NCI-H526 (cell line): ENCODE data around the gene ZFP36.
A peak's percentile ranks its signal among the peaks of the same experiment; 100 is the strongest.

Source experiments
- DNase-seq, 2 experiments: peaks; one replicate each; lab custom pipeline; 2025; lab: John Stamatoyannopoulos, UW

ZFP36 gene

DNA sequence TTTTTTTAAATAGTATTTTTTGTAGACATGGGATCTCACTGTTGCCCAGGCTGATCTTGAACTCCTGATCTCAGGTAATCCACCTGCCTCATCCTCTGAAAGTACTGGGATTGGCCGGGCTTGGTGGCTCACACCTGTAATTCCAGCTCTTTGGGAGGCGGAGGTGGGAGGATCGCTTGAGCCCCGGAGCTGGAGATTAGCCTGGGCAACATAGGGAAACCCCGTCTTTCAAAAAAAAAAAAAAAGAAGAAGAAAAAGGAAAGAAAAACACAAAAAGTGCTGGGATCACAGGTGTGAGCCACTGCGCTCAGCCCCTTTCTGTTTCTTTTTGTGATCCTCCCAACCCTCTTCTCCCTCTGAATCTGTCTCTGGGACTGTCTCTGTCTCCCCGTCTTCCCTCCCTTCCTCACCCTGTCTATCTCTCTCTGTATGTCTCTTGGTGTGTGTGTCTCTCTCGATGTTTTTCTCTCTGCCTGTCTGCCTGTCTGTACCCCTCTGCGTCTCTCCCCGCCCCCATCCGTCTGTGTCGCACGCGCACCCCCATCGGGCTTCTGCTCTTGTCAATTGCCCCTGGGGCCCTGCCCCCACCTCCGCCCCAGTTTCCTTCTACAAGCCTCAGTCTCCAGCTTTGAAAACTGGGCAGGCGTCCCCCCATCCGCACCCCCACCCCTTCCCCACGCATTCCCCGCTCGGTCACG is 540 bp upstream of the ZFP36 start:
- no peak for DNase-seq

DNA sequence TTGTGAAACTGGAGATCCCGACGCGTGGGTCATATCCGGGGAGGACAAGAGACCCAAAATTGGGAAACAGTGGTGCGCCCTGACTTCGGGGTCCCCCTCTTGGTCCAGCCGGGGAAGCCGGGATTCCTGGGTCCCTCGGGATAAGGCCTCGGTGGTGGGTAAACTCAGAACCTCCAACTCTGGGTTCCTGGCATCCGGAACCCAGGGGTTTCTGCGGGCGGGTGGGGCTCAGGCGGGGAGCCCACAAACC is 688 bp downstream of the ZFP36 start:
- no peak for DNase-seq

DNA sequence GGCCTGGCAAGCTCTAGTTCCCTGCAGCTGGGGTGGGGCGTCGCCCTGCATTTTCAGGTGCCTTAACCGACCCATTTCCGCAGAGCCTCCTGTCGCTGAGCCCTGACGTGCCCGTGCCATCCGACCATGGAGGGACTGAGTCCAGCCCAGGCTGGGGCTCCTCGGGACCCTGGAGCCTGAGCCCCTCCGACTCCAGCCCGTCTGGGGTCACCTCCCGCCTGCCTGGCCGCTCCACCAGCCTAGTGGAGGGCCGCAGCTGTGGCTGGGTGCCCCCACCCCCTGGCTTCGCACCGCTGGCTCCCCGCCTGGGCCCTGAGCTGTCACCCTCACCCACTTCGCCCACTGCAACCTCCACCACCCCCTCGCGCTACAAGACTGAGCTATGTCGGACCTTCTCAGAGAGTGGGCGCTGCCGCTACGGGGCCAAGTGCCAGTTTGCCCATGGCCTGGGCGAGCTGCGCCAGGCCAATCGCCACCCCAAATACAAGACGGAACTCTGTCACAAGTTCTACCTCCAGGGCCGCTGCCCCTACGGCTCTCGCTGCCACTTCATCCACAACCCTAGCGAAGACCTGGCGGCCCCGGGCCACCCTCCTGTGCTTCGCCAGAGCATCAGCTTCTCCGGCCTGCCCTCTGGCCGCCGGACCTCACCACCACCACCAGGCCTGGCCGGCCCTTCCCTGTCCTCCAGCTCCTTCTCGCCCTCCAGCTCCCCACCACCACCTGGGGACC is 1.2 kb downstream of the ZFP36 start:
- DNase-seq, result peak in 1 of 2 experiments; percentile 53

DNA sequence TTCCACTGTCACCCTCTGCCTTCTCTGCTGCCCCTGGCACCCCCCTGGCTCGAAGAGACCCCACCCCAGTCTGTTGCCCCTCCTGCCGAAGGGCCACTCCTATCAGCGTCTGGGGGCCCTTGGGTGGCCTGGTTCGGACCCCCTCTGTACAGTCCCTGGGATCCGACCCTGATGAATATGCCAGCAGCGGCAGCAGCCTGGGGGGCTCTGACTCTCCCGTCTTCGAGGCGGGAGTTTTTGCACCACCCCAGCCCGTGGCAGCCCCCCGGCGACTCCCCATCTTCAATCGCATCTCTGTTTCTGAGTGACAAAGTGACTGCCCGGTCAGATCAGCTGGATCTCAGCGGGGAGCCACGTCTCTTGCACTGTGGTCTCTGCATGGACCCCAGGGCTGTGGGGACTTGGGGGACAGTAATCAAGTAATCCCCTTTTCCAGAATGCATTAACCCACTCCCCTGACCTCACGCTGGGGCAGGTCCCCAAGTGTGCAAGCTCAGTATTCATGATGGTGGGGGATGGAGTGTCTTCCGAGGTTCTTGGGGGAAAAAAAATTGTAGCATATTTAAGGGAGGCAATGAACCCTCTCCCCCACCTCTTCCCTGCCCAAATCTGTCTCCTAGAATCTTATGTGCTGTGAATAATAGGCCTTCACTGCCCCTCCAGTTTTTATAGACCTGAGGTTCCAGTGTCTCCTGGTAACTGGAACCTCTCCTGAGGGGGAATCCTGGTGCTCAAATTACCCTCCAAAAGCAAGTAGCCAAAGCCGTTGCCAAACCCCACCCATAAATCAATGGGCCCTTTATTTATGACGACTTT is 2.0 kb downstream of the ZFP36 start:
- peak; percentile 43 to 45 for DNase-seq

DNA sequence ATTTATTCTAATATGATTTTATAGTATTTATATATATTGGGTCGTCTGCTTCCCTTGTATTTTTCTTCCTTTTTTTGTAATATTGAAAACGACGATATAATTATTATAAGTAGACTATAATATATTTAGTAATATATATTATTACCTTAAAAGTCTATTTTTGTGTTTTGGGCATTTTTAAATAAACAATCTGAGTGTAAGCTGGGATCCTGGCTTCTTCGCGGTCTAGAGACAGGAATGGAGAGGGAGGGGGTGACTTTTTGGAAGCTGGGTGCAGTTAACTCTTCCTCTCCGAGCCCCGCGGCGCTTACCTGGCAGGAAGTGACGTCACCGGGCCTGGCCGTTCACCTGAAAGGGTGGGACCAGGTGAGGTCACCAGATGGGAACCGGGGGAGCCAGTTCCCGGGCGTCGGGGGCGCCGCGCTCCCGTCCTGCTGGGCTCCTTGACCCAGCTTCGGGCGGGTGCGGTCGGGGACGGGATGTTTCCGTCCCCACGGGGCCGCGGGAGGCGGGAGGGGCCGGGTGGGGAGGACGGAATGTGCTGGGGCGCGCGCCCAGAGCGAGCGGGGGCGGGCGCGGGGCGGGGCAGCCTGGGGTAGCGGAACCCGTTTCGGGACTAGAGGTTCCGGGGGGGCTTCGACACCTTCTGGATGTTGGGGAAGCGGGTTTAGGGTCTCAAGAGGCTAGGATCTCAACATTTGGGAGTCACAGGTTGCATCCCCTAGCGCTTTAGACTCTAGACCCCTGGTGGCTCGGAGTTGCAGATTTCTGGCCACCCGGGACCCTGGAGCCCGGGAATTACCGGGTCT is 2.8 kb downstream of the ZFP36 start:
- DNase-seq, result peak; percentile 89 to 98

DNA sequence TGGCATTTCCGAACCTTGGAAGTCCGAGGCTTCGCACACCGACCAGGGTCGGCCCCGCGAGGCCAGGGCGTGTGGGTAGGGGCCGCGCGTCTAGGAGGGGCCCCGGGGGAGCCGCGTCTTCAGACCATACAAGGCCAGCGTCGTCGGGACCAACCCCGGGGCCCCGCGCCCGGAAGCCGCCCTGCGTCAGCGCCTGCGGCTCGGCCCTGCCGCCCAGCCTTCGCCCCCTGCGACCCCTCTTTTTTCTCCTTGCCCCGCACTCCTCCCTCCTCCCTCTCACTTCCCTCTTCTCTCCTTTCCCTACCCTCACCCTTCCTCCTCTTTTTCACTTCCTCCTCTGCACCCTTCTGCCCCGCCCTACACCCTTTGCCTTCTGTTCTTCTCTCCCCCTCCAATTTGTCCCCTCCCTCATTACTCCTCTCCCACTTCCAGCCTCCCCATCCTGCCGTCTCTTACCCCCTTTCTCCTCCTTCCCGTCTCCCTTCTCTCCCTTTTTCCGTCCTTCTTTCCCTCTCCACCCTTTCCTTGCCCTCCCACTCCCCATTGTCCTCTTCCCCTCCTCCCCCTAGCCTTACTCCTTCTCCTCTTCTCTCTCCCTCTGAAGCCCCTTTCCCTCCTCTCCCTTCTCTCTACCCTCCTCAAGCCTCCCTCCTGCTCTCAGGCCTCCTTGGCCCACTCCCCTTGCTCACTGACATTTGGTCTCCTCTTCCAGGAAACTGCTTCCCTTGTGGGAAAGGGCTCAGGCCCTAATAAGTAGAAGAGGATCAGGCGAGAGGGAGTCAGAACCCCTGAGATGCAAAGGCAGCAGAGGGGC is 3.6 kb downstream of the ZFP36 start:
- peak in 1 of 2 experiments; percentile 68 for DNase-seq

DNA sequence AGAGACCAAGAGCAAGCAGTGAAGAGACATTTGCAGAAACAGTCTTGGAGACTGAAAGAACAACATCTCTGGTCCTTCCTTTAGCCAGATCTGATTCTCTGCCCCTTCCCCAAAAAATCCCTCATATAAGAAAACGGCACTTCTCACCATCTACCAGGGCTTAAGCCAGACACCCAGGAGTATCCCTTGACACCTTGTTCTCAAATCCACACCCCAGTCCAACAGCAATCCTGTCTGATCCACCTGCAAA is 4.1 kb downstream of the ZFP36 start:
- DNase-seq, result no peak

DNA sequence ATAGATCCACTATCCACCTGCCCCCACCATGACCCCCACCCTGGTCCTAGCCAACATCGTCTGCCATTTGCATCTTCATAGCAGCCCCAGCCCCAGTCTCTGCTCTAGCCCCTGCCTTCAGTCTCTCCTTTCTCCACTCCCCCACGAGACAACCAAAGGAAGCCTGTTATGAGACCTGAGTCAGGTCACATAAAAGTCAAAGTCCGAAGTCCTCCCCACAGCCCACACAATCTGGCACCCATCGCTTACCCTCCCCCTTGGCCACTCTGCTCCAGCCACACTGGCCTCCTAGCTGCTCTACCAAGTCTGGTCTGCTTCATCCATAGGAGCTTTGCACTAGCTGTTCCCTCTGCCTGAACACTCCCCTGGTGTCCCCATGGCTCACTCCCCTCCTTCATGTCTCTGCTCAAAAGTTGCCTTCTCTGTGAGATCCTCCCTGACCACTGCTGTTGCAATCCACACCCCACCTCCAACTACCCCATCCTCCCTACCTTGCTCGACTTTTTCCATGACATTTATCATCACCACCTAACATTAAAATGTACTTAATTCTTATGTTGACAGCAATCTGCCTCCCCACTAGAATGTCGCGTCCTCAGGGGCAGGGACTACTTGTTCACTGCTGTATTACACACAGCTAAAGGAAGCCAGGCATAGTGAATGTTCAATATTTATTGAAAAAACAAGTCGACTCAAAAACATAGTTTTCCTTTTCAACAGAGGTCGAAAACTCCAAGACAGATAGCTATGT is 4.6 kb downstream of the ZFP36 start:
- DNase-seq, result no peak

DNA sequence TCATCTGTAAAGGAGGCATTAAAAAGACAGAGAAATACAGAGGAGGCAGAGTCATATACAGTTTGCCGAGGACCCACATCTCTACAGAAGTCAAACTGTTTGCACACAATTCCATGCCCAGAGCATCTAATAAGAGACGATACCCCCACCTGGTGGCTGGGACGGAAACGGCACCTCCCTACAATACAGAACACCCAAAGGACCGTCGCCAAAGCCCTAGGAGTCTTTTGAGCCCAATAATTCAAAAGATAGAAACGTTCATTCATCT is 5.1 kb downstream of the ZFP36 start:
- peak; percentile 95 to 97 for DNase-seq

DNA sequence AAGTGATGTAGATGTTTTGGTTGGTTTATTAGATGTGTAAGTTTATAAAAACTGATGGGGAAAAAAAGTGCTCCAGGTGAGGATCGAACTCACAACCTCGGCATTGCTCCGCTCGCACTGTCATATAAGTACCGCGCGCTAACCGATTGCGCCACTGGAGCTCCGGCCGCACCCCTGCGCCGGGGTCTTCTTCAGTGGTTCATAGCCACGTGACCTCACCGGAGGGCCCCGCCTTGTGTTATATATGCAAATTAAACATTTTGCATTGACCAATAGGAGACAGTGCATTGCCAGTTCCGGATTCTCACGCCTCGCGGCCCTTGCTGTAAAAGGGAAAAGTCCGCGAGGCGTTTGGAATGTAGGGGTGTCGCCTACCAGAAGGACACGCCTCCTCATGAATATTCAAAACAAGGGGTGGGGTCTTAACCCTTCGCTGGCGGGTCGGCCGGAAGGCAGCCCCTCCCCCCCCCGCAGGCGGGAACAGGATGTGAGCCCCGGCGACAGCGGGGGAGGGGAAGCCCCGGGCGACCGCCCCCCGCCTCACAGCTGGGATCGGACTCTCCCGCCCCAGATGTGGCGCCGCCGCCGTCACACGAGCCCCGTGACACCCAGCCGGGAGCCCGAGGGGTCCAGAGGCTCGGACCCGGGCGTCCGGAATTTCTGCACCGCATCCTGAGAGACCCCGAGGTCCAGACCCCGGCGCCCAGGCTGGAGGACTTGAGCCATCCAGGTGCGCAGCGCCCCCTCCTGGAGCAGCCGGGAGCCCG is 5.6 kb downstream of the ZFP36 start, which contains the start of gene PLEKHG2:
Gene PLEKHG2, plus strand, starts transcription at position 570 of the 767 bp plus-strand sequence. CDS start 1,418 bp downstream, outside the sequence.
- peak; percentile 99 to 100 for DNase-seq

DNA sequence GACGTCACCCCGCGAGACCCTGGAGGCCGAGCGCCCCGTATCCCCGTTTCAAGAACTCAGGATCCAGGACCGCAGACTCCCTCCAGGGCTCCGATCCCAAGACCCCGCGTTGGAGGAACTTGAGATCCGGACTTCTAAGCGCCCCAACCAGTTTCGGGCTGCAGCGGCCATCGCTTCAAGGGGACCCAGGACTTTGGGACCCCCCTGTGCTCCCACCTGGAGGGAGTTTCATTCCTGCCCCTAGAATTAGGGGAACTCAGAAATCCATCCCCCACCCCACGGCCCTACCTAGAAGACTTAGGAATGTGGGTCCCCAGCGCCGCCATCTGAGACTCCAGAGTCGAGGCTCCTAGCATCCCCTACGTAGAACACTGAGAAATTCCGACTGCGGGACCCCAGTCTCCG is 6.2 kb downstream of the ZFP36 start:
- DNase-seq, result no peak

DNA sequence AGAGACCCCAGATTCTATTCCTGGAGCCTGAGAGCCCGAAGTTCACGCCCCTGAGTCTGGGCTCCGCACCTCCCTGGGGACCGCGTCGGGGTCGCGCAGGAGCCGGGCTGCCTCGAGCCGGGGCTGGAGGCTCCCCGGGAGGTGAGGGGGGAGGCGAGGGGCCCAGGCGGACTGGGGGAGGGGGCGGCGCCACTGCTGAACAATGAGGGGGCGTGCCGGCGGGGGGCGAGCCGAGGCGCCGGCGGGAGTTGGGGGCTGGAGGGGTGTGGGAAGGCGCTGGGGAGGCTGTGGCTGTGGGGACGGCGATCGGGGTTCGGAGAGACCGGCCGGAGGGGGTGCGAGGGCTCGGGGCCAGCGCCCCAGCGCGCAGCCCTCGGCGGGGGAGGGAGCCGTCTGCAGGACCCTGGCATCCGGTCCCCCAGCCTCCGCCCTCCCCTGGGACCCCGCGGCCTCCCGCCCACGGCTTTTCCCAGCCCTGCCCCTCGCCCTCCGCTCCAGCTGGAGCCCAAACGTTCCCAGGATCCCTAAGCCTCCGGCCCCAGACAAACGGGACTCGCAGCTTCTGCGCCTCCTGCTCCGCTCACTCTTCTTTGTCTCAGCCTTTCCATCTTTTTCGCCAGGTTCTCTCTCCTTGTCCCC is 6.7 kb downstream of the ZFP36 start:
- DNase-seq, result peak; percentile 52 to 83

DNA sequence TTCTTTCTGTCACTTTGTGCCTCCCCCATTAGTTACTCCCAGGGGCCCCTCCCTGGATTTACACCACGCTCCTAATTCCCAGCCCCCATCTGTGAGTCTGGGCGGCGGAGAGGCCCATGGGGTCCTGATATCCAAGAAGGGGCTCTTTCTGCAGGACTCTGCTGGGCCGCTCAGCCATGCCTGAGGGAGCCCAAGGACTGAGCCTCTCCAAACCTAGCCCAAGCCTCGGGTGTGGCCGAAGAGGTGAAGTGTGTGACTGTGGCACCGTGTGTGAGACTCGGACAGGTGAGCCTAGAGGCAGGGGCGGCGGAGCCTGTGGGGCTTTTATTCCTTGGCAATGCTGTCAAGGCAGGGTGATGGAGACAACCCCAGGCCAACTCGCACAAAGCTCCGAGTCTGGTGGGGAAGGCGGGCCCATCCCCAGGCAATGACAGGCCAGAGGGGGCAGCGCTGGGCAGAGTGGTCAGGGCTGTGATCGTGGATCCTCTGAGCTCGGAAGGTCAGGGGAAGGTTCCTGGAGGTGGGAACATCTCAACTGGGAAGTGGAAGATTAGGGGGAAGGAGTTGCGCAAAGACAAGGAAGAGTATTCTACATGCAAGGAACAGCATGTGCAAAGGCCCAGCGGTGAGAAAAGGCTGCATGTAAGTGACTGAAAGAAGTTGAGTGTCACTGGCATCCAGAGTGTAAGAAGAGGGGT is 7.4 kb downstream of the ZFP36 start:
- DNase-seq, result peak; percentile 48 to 52

DNA sequence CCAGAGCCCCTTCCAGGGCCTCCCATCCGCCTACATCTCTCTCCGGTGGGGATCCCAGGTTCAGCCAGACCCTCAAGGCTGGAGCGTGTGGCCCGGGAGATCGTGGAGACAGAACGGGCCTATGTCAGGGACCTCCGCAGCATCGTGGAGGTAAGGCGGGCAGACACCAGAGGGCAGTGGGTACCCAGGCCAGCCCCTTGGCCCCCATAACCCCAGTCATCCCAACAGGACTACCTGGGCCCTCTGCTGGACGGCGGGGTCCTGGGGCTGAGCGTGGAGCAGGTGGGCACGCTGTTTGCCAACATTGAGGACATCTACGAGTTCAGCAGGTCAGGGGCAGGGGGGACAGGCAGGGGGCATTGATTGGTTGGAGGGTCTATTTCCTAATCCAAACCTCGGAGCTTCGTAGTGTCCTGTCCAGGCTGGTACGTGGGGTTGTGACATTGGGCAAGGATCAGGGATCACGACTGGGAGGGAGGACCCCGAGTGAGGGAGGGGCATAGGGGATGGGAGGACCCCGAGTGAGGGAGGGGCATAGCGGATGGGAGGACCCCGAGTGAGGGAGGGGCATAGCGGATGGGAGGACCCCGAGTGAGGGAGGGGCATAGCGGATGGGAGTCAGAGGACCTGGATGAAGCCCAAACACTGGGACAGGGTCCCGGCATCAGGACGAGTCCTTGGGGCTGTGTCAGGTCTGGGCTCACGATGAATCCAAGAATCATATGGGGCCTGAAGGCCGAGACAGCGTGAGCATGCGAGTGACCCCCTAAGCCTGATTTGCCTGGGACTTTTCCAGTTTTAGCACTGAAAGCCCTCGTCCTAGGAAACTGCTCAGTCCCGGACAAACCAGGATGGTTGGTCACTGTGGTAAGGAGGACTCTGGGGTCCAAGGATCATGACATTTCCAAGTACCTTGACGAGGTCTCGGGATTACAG is 8.7 kb downstream of the ZFP36 start:
- no peak for DNase-seq

DNA sequence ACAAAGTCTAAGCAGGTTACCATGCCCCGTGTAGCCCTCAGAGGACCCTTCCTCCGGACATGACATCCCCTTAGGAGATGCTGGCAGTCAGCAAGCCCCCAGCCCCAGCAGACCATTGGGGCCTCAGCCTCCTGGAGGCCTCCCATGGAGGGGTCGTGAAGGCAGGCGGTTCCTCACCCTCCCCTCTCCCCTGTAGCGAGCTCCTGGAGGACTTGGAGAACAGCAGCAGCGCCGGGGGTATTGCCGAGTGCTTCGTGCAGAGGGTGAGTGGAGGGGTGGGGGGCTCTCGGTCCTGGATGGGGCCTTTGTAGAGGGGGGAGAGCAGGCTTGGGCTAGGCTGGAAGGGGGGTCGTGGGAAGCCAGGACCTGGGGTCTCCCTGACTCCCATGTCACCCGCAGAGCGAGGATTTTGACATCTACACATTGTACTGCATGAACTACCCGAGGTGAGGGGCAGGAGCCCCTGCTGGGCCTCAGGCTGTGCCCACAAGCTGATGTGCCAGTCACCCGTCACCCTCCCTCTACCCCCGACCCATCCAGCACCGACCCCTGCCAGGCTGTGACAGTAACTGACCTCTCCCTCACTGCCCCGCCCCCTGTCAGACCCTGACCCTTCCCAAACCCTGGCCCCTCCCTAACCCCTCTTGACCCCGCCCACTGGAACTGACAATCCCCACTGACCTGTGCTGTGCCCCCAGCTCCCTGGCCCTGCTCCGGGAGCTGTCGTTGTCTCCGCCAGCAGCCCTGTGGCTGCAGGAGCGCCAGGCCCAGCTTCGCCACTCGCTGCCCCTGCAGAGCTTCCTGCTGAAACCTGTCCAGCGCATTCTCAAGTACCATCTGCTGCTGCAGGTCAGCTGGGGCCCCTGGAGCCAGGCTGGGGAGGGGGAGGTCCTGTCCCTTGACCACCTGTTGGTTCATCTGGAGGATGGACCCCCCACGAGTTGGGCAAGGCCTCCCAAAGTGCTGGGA is 9.8 kb downstream of the ZFP36 start:
- no peak for DNase-seq

DNA sequence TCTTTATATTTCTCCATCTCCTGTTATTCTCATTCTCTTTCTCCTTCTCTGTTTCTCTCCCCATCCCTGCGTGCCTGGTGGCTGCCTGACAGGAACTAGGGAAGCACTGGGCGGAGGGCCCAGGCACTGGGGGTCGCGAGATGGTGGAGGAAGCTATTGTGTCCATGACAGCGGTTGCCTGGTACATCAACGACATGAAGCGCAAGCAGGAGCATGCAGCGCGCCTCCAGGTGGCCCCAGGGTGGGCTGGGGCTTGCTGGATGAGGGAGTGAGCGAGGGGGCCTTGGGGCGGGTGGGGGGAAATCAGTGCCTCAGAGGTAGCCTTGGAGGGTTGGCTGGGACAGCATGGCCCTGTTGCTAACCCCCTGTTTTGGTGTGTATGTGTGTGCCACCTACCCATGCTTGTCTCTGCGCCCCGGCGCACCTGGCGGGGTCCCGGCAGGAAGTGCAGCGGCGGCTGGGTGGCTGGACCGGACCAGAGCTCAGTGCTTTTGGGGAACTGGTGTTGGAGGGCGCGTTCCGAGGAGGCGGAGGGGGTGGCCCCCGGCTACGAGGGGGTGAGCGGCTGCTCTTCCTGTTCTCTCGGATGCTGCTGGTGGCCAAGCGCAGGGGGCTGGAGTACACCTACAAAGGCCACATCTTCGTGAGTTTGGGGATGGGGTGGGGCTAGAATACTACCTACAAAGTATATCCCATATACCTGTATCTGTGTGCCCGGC is 11.0 kb downstream of the ZFP36 start:
- no peak for DNase-seq
